HepG2 (cell line): ENCODE measurements around the gene PRSS16. TPM values are rescaled to one million over a fixed set of nuclear protein-coding genes. Genes with fewer than 3 reads are reported as not detected.

ENCODE experiments used
- ATAC-seq: fragments of 200-7000 bp; cut with Tn5 transposase; 3 replicates; pipeline ENCODE4 v1.9.1; 2020; ENCODE audit warnings: mild to moderate bottlenecking, moderate library complexity
- BruUV-seq: library from RNA; stranded (reverse); fragments of 400-500 nt; replicated peaks from 2 replicates; lab custom pipeline; 2021; lab: Mats Ljungman, UMichigan
- CTCF ChIA-PET: fragments of 300-600 bp; formaldehyde crosslinking; extraction: SDS; loops from one replicate; lab custom pipeline; 2021; ENCODE audit warnings: low total read pairs, inconsistent platforms, low intra/inter-chr PET ratio; lab: Yijun Ruan, JAX
- POLR2A ChIA-PET: fragments of 350-600 bp; sonication (Branson Sonifier 250); formaldehyde crosslinking; loops from one replicate; lab custom pipeline; 2020; ENCODE audit warnings: antibody characterized with exemption, inconsistent platforms; lab: Yijun Ruan, JAX
- DNase-seq: peaks from one replicate; pipeline ENCODE4 v3.0.0-alpha.2; 2015; ENCODE audit warnings: low spot score
- FAIRE-seq: peaks from 3 replicates; lab custom pipeline; 2011; peaks lifted over from hg19 to GRCh38; lab: Jason Lieb, UNC
- H2AFZ ChIP-seq: one replicate; pipeline ENCODE4 v1.6.1; 2011; ENCODE audit warnings: low read length, inconsistent platforms
- H3K27ac ChIP-seq: fragments of 300-600 bp; 3 replicates; pipeline ENCODE4 v1.8.0; 2011; ENCODE audit warnings: mixed run types, mild to moderate bottlenecking, mixed read lengths, low read length, inconsistent platforms; ENCODE audit not compliant: insufficient read depth; ENCODE audit errors: extremely low read length
- H3K27me3 ChIP-seq, 2 experiments: fragments of 200-600 bp in 1 of 2; 2 replicates in 1 of 2; 3 replicates in 1 of 2; pipeline versions ENCODE4 v1.6.0 to v1.8.0; 2011; ENCODE audit warnings: low read length in 2 of 2, mild to moderate bottlenecking in 2 of 2, moderate library complexity in 2 of 2, inconsistent platforms in 1 of 2; ENCODE audit not compliant: insufficient read depth in 2 of 2, control insufficient read depth in 1 of 2
- H3K36me3 ChIP-seq, 2 experiments: fragments of 200-600 bp in 1 of 2; replicated peaks in 1 of 2; 2 replicates in 1 of 2; 3 replicates in 1 of 2; pipeline versions ENCODE4 v1.5.1 to v1.8.0; 2011; ENCODE audit warnings: low read length in 2 of 2, inconsistent platforms in 1 of 2; ENCODE audit not compliant: insufficient read depth in 2 of 2, control insufficient read depth in 1 of 2
- H3K4me1 ChIP-seq: 2 replicates; pipeline ENCODE4 v1.5.1; 2012; ENCODE audit warnings: low read length, inconsistent platforms; ENCODE audit not compliant: insufficient read depth
- H3K4me2 ChIP-seq: 2 replicates; pipeline ENCODE4 v1.6.0; 2011; ENCODE audit warnings: low read depth, low read length, inconsistent platforms
- H3K4me3 ChIP-seq, 3 experiments: fragments of 200-600 bp in 1 of 3; sonication (generic), shearing (Covaris generic) in 1 of 3; replicated peaks in 1 of 3; 2 replicates each; pipeline ENCODE4 v1.5.1; 2011 to 2016; ENCODE audit warnings: low read length in 3 of 3, inconsistent platforms in 2 of 3, low read depth in 2 of 3, mild to moderate bottlenecking in 2 of 3, control low read depth in 1 of 3, mixed read lengths in 1 of 3; ENCODE audit not compliant: insufficient read depth in 1 of 3
- H3K79me2 ChIP-seq: one replicate; pipeline ENCODE4 v1.6.1; 2011; ENCODE audit warnings: low read length, inconsistent platforms; ENCODE audit not compliant: insufficient read depth
- H3K9ac ChIP-seq: 2 replicates; pipeline ENCODE4 v1.6.0; 2011; ENCODE audit warnings: mild to moderate bottlenecking, low read depth, low read length, inconsistent platforms; ENCODE audit not compliant: insufficient read depth
- H3K9me3 ChIP-seq: 2 replicates; pipeline ENCODE4 v1.5.1; 2012; ENCODE audit warnings: mild to moderate bottlenecking, low read length
- H4K20me1 ChIP-seq: 2 replicates; pipeline ENCODE4 v1.6.0; 2011; ENCODE audit warnings: inconsistent platforms, mild to moderate bottlenecking, low read length, moderate library complexity; ENCODE audit not compliant: insufficient read depth
- AKAP8 ChIP-seq: sonication (generic); formaldehyde crosslinking; IDR thresholded peaks from 2 replicates; pipeline ENCODE4 v1.5.1; 2020; ENCODE audit warnings: mild to moderate bottlenecking, missing genetic modification reagents
- CENPX ChIP-seq: sonication (generic); formaldehyde crosslinking; IDR thresholded peaks from 2 replicates; pipeline ENCODE4 v1.9.0; 2021; ENCODE audit warnings: mild to moderate bottlenecking, missing genetic modification reagents, moderate library complexity
- CREBL2 ChIP-seq: sonication (generic); formaldehyde crosslinking; IDR thresholded peaks from 2 replicates; pipeline ENCODE4 v1.8.1; 2023; ENCODE audit warnings: missing genetic modification reagents, mild to moderate bottlenecking, borderline replicate concordance
- GPN1 ChIP-seq: sonication (generic); formaldehyde crosslinking; IDR thresholded peaks from 2 replicates; pipeline ENCODE4 v1.5.1; 2020; ENCODE audit warnings: missing genetic modification reagents, borderline replicate concordance
- JUND ChIP-seq: sonication (generic); formaldehyde crosslinking; IDR thresholded peaks from 2 replicates; pipeline ENCODE4 v1.8.0; 2022; ENCODE audit warnings: mild to moderate bottlenecking, missing genetic modification reagents
- MED1 ChIP-seq: sonication (generic); formaldehyde crosslinking; IDR thresholded peaks from 2 replicates; pipeline ENCODE4 v1.4.0; 2020; ENCODE audit warnings: missing genetic modification reagents
- ZFP36 ChIP-seq: fragments of 150-350 bp; IDR thresholded peaks from 2 replicates; pipeline ENCODE4 v1.6.1; 2018; ENCODE audit warnings: borderline replicate concordance, low read length, low read depth; ENCODE audit not compliant: partially characterized antibody
- ZKSCAN1 ChIP-seq: fragments of 150-350 bp; IDR thresholded peaks from 2 replicates; pipeline ENCODE4 v1.6.1; 2014; ENCODE audit warnings: low read length
- ZKSCAN5 ChIP-seq: sonication (generic); formaldehyde crosslinking; IDR thresholded peaks from 2 replicates; pipeline ENCODE4 v1.5.1; 2020; ENCODE audit warnings: mild to moderate bottlenecking, missing genetic modification reagents
- ZNF124 ChIP-seq: sonication (generic); formaldehyde crosslinking; IDR thresholded peaks from 2 replicates; pipeline ENCODE4 v1.4.0; 2020; ENCODE audit warnings: missing genetic modification reagents
- ZNF367 ChIP-seq: sonication (generic); formaldehyde crosslinking; IDR thresholded peaks from 2 replicates; pipeline ENCODE4 v1.4.0; 2020; ENCODE audit warnings: missing genetic modification reagents, borderline replicate concordance
- ZNF704 ChIP-seq: sonication (generic); formaldehyde crosslinking; IDR thresholded peaks from 2 replicates; pipeline ENCODE4 v1.8.1; 2023; ENCODE audit warnings: mild to moderate bottlenecking, inconsistent platforms, moderate library complexity, missing genetic modification reagents, borderline replicate concordance
- WGBS: methylation state at CpG from one replicate; pipeline ENCODE4 v1.1.6; 2017; ENCODE audit warnings: low lambda C conversion rate; 5-methylcytosine and 5-hydroxymethylcytosine counted together
- in situ Hi-C: cut with HindIII; loops from 2 replicates; pipeline ENCODE4 v1.10.0; 2017; ENCODE audit warnings: low pct_unique_long_range_greater_than_20kb; ENCODE audit not compliant: extremely low pct_ligation_motif_present
- intact Hi-C: fragments of 100-400 bp; cut with micrococcal nuclease; formaldehyde crosslinking; loops from one replicate; pipeline ENCODE4 v1.10.0; 2022; ENCODE audit not compliant: unreplicated experiment
- polyA plus RNA-seq, 8 experiments: library from polyadenylated mRNA; depleted of rRNA in 3 of 8; stranded (reverse) in 7 of 8; unstranded in 1 of 8; fragments of >200 nt; fragmentation: Illumina TruSeq in 4 of 8; extraction: Trizol in 4 of 8; gene quantifications; 2 replicates each; pipeline versions ENCODE4 v1.2.1 to v1.2.3, GENCODE V29; 2011 to 2016; ENCODE audit warnings: low read depth in 4 of 8, missing spikeins in 1 of 8, mixed read lengths in 1 of 8; ENCODE audit not compliant: insufficient read depth in 1 of 8
- total RNA-seq, 5 experiments: library from RNA; depleted of rRNA; stranded (reverse); fragments of >200 nt; fragmentation: Illumina TruSeq; extraction: Trizol; gene quantifications; 2 replicates each; pipeline ENCODE4 v1.2.3, GENCODE V29; 2016; ENCODE audit warnings: low read depth in 1 of 5
- TF ChIP-seq, protein P1 (sequence below): sonication (generic); formaldehyde crosslinking; IDR thresholded peaks from 2 replicates; pipeline ENCODE4 v1.5.0; 2020; ENCODE audit warnings: missing genetic modification reagents, mild to moderate bottlenecking, borderline replicate concordance
- TF ChIP-seq, protein P2 (sequence below): sonication (generic); formaldehyde crosslinking; IDR thresholded peaks from 2 replicates; pipeline ENCODE4 v1.9.0; 2021; ENCODE audit warnings: missing genetic modification reagents, mild to moderate bottlenecking, borderline replicate concordance
- TF ChIP-seq, protein P3 (sequence below): sonication (generic); formaldehyde crosslinking; IDR thresholded peaks from 2 replicates; pipeline ENCODE4 v1.8.0; 2022; ENCODE audit warnings: mild to moderate bottlenecking, missing genetic modification reagents, moderate library complexity
- TF ChIP-seq, protein P4 (sequence below): sonication (generic); formaldehyde crosslinking; IDR thresholded peaks from 2 replicates; pipeline ENCODE4 v1.4.0; 2020; ENCODE audit warnings: mild to moderate bottlenecking, missing genetic modification reagents, borderline replicate concordance

The PRSS16 gene
- total and polyA plus RNA-seq, 2 of the 13 experiments (the other 11 are each of a cell fraction or from before 2014, with no cell fraction given): not detected

- WGBS: 67% methylated on average over 6 of the region's 6 CpGs
- intact Hi-C loops (no loop called here), in situ Hi-C loops (no loop called here)
- DNase-seq (no peak), FAIRE-seq (no peak), ATAC-seq (no peak)
- Histone ChIP-seq H4K20me1 (no peaks in the 10 kb centered on the region), H3K4me3 (no peak overlapping the region), H2AFZ (no peak overlapping the region), H3K79me2 (no peaks in the 10 kb centered on the region), H3K9ac (no peak overlapping the region), H3K27me3 (no peaks in the 10 kb centered on the region), H3K4me1 (peaks cover 31% of the 10 kb centered on the region), H3K4me2 (peak overlapping the region; percentile 58; the same call in 1 of the 2 replicates), H3K27ac (no peak overlapping the region), H3K9me3 (0 out of 2 replicates have a peak, but pooled peaks cover 7% of the 10 kb centered on the region), H3K36me3 (no peaks in the 10 kb centered on the region)
- BruUV-seq: no TSS peak
- CTCF ChIA-PET: no interaction called here
- POLR2A ChIA-PET: no interaction called here
- no peak for TF ChIP-seq ZKSCAN1
- no peak for TF ChIP-seq ZNF124 (CRISPR knock-in tag)
- TF ChIP-seq ZNF704 (CRISPR knock-in tag): no peak
- TF ChIP-seq, protein P1, sequence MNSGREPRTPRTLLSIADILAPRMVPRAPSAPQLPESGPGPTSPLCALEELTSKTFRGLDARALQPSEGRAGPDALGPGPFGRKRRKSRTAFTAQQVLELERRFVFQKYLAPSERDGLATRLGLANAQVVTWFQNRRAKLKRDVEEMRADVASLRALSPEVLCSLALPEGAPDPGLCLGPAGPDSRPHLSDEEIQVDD (CRISPR knock-in tag): no peak
- TF ChIP-seq, protein P2, sequence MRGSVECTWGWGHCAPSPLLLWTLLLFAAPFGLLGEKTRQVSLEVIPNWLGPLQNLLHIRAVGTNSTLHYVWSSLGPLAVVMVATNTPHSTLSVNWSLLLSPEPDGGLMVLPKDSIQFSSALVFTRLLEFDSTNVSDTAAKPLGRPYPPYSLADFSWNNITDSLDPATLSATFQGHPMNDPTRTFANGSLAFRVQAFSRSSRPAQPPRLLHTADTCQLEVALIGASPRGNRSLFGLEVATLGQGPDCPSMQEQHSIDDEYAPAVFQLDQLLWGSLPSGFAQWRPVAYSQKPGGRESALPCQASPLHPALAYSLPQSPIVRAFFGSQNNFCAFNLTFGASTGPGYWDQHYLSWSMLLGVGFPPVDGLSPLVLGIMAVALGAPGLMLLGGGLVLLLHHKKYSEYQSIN (CRISPR knock-in tag): no peak
- no peak for TF ChIP-seq CENPX (CRISPR knock-in tag)
- TF ChIP-seq, protein P3, sequence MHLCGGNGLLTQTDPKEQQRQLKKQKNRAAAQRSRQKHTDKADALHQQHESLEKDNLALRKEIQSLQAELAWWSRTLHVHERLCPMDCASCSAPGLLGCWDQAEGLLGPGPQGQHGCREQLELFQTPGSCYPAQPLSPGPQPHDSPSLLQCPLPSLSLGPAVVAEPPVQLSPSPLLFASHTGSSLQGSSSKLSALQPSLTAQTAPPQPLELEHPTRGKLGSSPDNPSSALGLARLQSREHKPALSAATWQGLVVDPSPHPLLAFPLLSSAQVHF (CRISPR knock-in tag): no peak
- no peak for TF ChIP-seq MED1
- no peak for TF ChIP-seq ZKSCAN5 (CRISPR knock-in tag)
- TF ChIP-seq JUND (CRISPR knock-in tag): no peak
- no peak for TF ChIP-seq GPN1 (CRISPR knock-in tag)
- TF ChIP-seq, protein P4, sequence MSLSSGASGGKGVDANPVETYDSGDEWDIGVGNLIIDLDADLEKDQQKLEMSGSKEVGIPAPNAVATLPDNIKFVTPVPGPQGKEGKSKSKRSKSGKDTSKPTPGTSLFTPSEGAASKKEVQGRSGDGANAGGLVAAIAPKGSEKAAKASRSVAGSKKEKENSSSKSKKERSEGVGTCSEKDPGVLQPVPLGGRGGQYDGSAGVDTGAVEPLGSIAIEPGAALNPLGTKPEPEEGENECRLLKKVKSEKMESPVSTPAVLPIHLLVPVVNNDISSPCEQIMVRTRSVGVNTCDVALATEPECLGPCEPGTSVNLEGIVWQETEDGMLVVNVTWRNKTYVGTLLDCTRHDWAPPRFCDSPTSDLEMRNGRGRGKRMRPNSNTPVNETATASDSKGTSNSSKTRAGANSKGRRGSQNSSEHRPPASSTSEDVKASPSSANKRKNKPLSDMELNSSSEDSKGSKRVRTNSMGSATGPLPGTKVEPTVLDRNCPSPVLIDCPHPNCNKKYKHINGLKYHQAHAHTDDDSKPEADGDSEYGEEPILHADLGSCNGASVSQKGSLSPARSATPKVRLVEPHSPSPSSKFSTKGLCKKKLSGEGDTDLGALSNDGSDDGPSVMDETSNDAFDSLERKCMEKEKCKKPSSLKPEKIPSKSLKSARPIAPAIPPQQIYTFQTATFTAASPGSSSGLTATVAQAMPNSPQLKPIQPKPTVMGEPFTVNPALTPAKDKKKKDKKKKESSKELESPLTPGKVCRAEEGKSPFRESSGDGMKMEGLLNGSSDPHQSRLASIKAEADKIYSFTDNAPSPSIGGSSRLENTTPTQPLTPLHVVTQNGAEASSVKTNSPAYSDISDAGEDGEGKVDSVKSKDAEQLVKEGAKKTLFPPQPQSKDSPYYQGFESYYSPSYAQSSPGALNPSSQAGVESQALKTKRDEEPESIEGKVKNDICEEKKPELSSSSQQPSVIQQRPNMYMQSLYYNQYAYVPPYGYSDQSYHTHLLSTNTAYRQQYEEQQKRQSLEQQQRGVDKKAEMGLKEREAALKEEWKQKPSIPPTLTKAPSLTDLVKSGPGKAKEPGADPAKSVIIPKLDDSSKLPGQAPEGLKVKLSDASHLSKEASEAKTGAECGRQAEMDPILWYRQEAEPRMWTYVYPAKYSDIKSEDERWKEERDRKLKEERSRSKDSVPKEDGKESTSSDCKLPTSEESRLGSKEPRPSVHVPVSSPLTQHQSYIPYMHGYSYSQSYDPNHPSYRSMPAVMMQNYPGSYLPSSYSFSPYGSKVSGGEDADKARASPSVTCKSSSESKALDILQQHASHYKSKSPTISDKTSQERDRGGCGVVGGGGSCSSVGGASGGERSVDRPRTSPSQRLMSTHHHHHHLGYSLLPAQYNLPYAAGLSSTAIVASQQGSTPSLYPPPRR: no peak
- no peak for TF ChIP-seq ZNF367 (CRISPR knock-in tag)
- TF ChIP-seq ZFP36: no peak
- TF ChIP-seq CREBL2: no peak
- TF ChIP-seq AKAP8 (CRISPR knock-in tag): no peak
Observed at GRCh38 chr6:27239258-27239657, 8.2 kb upstream of the PRSS16 start.
